HG03280 (cell line): Measurements from ENCODE around the gene TUBGCP6.
"Not testable (repeated sequence)": the region's sequence is repeated elsewhere in the genome, so short reads cannot be mapped to it uniquely, and the experiment has no call there.

Source experiments
- ATAC-seq: cut with Tn5 transposase; IDR thresholded peaks from one replicate; pipeline ENCODE4 v1.9.1; 2021; ENCODE audit warnings: mild to moderate bottlenecking, moderate library complexity; ENCODE audit not compliant: unreplicated experiment

The TUBGCP6 gene

DNA sequence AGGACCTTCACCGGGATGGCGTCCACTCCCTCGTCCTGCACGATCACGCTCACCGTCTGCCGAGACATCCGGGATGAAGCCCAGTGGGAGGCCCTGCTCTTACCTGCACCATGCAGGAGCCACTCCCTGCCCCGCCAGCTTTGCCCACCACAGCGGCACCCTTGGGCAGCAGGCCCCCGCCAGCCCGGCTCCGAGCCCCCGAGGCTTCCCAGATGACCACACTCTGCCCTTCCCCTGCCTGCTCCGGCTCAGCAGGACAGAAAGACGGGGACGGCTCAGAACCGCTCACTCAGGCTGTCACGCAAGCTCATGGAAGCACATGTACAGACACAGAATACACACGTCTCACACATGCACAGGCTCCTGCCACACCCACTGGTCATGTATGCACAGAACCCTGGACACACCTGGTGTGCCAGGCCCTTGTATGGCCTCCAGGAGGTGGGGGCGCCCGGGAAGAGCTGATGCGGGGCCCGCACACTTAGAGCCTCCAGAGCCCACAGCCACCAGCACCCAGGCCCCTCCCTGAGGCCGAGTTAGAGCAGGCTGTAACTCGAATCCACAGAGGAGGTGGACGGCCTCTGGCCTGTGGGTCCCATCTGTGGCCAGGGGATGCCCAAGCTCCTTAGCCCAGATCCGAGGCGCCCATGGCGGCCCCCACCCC, 34.3 kb upstream of the TUBGCP6 start:
- no peak for ATAC-seq

DNA sequence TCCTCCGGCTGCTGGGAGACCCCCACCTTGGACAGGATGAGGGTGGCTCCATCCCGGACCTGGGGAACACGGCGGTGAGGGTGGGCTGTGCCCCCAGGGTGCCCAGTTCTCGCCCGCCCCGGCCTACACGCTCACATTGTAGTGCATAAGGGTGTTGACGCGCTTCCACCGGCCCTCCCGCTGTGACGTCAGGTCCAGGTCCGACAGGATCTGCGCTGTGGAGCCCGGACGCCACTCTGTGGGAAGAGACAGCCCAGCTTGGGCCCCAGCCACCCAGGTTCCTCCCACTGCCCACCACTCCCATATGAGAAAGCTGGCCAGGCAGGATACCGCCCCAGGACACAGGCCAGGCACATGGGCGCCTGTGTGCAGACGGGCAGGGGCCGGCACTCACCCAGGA, 33.6 kb upstream of the TUBGCP6 start:
- ATAC-seq, result no peak

DNA sequence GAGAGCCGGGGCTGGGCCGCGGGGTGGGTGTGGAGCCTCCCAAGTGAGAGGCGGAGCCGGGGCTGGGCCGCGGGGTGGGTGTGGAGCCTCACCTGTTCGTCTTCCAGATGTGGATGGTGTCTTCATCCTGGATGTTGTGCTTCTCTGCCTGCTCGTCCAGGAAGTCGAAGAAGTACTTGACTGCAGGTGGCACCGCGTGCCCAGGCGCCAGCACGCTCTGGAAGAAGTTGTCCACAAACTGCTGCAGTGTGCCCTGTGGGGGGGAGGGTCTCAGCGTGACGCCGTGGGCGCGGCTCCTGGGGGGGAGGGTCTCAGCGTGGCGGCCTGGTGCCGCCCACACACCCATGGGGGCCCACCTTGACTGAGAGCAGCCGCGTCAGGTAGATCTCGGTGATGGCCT, 32.9 kb upstream of the TUBGCP6 start:
- ATAC-seq, result no peak

DNA sequence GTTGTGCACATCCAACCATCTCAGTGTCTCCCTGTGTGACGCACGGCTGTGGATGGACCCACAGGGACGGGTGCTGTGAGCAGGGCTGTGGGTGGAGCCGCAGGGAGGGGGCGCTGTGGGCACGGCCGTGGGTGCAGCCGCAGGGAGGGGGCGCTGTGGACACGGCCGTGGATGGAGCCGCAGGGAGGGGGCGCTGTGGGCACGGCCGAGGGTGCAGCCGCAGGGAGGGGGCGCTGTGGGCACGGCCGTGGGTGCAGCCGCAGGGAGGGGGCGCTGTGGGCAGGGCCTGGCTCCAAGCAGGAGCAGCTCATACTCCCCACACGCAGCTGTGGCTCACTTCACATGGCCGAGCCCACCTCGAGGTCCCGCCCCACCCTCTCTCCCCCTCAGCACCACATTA, 31.3 kb upstream of the TUBGCP6 start:
- peak; percentile 57 for ATAC-seq

DNA sequence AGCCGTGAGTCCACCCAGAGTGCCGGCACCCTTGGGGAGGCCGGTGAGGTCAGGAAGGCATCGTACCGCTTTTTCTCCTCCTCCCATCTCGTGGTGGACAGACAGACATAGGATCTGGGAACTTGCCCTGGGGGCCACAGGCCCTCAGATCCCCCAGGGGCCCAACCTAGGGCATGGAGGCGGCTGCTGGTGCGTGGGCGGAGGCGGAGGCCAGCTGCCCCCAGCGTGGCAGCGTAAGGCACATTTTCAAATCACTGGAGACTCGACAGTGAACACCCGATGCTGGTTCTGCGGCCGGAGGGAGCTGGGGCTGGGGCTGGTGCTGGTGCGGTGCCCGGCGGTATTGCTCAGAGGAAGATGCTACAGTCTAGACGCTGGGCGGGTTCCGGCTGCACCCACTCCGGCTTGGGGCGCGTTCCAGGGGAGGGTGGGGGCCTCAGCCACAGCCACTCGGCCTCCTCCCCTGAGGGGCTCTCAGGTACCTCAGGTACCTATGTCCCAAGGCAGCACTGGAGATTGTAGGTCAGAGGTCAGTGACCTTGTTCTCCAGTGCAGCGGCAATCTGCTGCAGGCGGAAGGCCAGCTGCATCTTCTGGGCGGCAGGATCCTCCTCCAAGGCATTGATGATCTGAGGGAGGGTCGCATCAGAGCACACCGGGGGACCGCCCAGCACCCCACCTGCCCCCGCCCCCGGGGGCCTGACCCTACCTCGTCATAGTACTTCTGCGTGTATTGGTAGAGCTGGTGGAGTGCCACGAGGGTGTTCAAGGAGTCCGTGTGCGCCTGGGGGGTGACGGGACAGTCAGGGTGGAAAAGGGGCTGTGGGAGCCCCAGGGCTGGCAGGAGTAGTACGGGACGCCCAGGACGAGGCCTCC, 30.6 kb upstream of the TUBGCP6 start:
- no peak for ATAC-seq

DNA sequence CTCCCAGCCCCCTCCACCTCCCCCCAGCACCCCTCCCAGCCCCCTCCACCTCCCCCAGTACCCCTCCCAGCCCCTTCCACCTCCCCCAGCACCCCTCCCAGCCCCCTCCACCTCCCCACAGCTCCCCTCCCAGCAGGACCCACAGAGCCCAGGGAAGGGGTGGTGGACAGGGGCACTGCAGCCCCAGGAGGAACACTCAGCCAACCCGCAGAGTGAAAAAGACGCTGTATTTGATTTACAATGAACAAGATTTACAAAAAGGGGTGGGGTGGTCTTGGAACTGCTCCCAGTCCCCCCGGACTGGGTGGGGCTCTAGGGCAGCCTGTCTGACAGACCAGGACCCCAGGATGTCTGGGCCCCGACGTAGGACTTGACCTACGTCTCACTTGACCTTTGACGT, 29.9 kb upstream of the TUBGCP6 start:
- no peak for ATAC-seq

DNA sequence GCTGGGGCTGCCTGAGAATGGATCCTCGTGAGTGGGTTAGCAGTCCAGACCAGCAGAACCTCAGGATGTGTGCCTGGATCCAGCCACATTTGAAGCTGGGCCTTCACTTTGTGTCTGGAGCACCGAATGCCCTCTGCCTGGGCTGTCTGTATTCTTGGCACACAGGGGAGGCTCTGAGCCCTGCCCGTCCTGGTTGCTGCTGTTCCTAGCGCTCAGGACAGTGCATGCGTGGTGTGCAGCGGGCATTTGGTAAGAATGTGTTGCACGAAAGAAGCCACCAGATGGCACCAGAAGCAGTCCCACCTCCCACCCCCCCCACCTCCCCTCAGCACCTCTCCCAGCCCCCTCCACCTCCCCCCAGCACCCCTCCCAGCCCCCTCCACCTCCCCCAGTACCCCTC, 29.5 kb upstream of the TUBGCP6 start:
- ATAC-seq, result no peak

DNA sequence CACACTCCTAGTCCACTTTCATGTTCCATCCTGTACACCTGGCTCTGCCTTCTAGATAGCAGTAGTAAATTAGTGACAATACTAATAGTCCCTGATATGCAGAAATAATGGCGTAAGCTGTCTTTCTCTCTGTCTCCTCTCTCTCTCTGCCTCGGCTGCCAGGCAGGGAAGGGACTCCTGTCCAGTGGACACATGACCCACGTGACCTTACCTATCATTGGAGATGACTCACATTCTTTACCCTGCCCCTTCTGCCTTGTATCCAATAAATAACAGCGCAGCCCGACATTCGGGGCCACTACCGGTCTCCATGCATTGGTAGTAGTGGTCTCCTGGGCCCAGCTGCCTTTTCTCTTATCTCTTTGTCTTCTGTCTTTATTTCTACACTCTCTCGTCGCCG, 29.0 kb upstream of the TUBGCP6 start:
- not testable (repeated sequence) for ATAC-seq

DNA sequence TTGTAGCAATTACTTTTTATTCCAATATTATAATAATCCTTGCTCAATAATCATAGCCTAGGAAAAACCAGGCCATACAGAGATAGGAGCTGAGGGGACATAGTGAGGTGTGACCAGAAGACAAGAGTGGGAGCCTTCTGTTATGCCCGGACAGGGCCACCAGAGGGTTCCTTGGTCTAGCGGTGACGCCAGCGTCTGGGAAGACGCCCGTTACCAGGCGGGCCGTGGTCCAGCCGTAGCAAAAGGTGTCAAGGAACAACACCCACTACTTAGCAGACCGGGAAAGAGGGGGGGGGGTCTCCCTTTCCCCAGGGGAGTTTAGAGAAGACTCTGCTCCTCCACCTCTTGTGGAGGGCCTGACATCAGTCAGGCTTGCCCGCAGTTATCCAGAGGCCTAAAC, 28.5 kb upstream of the TUBGCP6 start:
- ATAC-seq, result not testable (repeated sequence)

DNA sequence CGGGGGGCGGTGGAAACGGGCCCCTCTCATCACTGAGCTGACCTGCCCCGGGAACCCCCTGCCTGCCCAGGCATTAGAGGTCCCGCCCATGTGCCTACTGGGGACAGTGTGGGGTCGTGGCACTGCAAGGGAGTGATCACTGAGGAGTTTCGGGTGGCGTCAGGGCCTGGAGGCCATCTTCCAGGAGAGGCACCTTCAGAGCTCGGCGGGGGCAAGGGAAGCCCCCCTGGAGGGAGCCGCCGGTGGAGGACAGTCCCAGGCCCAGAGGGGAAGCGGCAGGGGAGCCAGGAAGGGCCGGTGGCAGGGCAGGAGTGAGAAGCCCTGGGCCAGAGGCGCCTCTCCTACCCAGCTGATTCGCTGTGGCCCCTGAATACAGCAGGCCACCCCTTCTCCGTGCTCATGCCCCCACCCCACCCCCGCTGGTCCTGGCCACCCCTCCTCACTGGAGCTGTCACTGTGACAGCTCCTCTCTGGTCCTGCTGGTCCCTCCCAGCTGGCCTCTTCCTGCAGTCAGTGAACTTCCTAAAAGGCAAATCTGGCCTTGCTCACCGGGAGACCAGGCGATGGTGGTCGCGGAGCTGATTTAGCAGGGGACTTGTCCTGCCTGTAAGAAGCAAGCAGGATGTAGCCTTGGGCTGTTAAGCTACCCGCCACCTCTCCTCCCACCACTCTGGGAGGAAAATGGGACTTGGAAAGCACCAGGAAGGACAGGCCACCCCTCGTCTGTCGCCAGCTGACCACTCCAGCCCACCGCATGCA, 27.4 kb upstream of the TUBGCP6 start:
- ATAC-seq, result no peak

DNA sequence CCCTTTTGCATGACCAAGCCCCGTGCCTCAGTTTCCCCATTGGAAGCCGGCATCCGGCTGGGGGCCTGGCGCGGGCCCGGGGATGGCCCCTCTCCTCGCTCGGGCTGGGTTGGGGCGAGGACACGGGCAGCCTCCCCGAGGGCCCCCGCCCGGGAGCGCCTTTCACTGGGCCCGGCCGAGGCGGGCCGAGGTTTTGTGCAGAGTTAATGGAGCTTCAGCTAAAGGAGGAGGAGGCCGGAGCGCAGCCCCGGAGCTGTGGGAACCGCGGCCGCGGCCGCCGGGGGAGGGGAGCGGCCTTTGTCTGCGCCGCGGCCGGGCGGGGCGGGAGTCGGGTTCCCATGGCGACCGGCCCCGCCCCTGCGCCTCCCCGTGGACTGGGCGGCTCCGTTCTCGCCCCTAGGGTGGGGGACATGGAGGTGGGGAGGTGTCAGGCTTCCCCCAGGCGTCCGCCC, 26.7 kb upstream of the TUBGCP6 start:
- ATAC-seq, result no peak

DNA sequence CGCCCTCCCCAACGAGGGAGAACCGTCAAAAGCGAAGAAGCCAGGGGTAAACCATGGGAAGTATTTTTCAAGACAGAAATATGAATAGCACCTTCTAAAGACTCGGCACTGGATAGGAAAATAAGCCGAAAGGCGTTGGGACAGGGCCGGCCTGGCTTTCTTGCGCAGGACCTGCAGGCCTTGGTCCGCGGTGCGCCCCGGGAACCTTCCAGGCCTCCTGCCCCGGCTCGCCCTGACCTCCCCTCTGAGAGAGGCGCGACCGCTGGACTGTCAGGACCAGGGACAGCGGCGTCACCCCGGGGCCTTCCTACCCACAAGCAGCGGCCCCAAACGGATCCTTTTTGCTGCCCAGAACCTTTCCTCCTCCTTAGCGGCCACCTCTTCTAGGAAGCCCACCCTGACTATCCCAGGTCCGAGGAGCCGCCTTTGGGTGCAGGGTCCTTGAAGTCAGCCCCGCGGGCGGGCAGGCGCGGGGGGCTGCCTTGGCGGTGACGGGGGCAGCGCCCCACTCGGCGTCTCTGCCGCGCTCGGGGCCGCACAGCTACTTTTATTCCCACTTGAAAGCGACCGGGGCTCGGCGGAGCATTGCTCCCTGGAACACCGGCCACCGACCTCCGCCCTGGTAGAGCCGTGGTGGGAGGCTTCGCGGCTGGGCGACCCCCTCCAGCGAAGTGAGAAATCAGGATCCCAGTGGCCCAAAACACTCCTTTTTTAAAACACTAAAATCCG, 26.0 kb upstream of the TUBGCP6 start:
- ATAC-seq, result no peak

DNA sequence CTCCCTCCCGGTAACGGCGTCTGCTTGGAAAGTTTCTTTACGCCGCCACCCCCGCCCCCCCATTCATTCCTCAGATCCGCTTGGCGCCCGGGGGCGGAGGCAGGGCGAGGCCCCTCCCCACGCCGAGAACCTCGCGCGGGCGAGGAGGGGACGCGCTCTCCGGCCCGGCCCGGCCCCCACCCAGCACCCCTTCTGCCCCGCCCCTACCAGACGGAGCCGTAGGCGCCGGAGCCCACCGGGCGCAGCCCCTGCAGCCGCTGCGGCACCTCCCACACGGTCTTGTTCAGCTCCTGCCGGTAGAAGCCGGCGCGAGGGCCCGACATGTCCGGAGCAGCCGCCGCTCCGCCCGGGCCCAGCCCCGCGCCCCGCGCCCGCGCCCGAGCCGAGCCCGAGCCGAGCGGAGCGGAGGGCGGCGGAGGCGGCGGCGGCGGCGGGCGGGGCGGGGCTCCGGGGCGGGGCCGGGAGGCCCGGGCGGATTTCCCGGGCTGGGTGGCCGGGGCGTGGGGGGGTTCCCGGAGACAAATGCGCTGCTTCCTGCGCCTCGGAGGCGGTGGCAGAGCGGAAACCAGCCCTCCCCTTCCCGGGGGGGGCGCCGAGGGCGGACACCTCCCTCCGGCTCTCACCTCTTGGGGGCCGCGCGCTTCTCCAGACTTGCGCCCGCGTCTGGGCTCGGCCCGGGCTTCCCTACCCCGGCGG, 25.3 kb upstream of the TUBGCP6 start, which contains the start of gene MAPK11:
Gene MAPK11, minus strand, starts transcription at position 411 of the 696 bp plus-strand sequence. Its CDS starts 88 bp downstream, at position 323.
- no peak for ATAC-seq

DNA sequence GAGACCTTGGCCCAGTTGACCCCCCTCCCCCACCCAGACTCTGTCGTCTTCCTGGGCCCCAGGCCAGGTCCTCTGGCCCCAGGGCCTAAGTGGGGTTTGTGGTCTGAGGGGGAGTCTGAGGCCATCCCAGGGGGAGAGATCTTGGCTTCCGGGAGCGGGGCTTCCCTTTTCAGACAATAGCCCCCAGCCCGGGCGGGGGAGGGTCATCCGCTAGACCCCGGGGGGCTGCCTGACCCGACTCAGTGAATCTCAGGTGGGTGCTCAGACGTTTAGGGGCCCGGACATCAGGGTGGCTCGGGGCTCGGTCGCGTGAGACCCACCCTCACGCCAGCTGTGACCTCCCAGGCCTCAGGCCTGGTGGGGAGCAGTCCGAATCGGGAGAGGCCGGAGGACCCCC, 24.7 kb upstream of the TUBGCP6 start:
- no peak for ATAC-seq

DNA sequence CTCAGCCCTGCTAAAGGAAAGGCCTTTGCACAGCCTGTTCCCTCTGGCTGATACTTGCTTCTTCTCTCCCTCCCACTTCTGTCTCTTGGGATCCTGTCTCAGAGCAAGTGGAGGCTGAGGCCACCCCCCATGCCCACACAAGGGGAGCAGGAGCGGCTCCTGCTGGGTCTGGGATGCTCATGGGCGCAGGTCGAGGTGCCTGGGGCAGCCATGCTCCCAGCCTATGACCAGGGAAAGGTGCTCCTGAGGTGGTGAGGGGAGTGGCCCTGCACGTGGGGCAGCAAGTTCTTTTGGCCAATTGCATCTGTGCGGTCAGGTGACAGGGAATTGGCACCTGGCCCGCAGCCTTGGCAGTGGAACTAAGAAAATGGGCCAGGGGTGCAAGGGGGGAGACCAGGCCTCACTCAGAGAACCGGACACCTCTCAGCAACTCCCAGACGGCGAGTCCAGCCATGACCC, 23.9 kb upstream of the TUBGCP6 start:
- no peak for ATAC-seq

DNA sequence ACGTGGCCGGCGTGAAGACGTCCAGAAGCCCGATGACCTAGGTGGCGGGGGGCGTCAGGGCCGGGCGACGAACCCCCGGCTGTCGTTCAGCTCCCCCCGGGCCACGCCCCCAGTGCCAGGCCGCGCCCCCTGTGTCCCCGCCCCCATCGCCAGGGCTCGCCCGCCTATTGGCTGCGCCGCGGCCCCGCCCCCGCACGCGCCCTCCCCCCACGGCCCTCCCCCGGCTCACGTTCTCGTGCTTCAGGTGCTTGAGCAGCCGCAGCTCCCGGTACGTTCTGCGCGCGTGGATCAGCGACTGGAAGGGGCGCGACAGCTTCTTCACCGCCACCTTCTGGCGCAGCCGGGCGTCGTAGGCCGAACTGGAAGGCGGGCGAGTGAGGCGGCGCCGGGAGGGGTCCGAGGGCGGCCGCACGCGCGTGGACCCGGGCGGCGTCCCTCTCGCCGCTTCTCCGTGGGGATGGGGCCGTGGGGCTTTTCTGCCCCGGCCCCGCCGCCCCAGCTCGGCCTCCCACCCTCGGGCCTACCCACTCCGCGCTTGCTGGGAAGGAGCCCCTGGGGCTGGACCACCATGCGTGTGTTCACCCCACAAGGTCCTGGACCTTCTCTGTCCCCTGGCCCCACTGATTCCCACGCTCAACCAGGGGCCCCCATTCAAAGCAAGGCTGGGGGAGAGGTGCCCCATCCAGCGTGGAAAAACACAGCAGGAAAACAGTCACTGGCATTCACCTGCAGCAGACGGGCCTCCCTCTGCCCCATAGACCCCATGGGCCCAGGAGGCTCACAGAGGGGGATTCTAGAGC, 23.0 kb upstream of the TUBGCP6 start:
- ATAC-seq, result no peak

DNA sequence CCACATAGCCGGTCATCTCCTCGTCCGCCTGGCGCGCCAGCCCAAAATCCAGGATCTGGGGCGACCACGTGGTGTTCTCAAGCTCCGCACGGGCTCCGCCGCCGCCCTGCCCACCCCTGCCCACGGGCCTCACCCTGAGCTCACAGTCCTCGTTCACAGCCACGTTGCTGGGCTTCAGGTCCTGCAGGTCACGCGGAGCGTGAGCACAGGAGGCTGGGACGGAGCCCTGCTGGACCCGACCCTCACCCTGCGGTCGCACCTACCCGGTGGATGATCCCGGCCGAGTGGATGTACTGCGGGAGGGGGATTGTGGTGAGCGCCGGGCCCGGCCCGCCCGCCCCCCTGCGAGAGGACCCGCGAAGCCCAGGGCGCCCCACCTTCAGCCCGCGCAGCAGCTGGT, 22.2 kb upstream of the TUBGCP6 start:
- no peak for ATAC-seq

DNA sequence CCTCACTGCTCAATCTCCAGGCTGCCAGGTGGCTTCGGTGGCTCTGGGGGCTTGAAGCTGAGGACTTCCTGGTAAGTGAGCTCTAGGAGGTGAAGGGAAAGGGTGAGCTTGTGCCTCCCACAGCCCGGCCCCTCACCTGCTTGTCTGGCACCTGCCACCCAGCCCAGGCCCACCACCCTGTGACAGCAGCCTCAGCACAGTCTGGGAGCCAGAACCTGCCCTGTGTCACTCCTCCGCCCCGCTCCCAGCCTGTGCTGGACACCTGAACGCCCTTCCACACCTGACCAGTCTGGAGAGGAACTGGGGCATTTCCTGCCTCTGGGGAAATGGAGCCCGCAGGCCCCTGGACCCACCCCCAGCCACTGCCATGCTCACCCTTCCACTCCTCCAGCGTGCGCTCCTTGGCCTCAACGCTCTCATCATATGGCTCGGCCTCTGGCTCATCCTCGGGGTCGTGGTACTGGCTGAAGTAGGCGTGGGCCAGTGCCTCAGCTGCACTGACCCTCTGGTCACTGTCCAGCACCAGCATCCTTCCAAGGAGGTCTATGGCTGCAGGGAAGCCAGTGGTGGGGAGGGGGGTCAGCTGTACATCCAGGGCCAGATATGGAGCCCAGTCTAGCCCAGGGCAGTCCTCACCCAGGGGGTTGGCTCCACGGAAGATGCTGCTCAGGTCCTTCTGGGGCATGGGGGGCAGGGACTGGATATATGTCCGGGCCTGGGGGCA, 20.3 kb upstream of the TUBGCP6 start:
- ATAC-seq, result no peak
